Measurements from ENCODE around the gene MEGF8. TPM values are rescaled to one million over a fixed set of nuclear protein-coding genes. Genes with fewer than 3 reads are reported as not detected.

MEGF8 gene
- polyA plus RNA-seq, 1 donor from 2014 or later = 21.5 TPM

DNA sequence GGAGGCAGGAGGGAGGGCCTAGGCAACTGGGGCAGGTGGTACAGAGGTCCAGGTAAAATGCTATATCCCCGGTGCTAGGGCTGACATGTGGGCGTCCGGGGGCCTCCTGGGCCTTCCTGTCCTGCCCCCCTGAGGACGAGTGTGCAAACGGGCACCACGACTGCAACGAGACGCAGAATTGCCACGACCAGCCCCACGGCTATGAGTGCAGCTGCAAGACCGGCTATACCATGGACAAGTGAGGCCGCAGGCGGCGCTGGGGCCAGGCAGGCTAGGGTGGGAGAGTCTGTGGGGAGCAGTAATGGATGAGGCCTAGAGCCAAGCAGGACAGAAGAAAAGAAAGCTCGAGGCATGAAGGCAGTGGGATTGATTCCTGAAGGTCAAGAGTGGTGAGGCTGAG is 43.3 kb downstream of the MEGF8 start:
- Histone ChIP-seq H3K4me3 (ENCODE audit: low read length) (no peak overlapping the region), H3K36me3 (ENCODE audit: insufficient read depth, low read length) (no peaks in the 10 kb centered on the region), H3K9me3 (ENCODE audit: low read length) (no peaks in the 10 kb centered on the region), H3F3A (ENCODE audit: insufficient read depth, low read length, poor library complexity, severe bottlenecking) (no peaks in the 10 kb centered on the region), H3K79me2 (replicated peaks; ENCODE audit: insufficient read depth, low read length) (no peaks in the 10 kb centered on the region), H2AFZ (ENCODE audit: low read depth, low read length) (no peak overlapping the region), H3K4me2 (ENCODE audit: low read length) (no peak overlapping the region), H3K9ac (ENCODE audit: low read length) (no peak overlapping the region), H3K27ac (ENCODE audit: low read length) (no peak overlapping the region), H3K9me2 (ENCODE audit: insufficient read depth, low read length) (no peaks in the 10 kb centered on the region), H4K20me1 (ENCODE audit: insufficient read depth) (no peaks in the 10 kb centered on the region), H3K27me3 (ENCODE audit: insufficient read depth, low read depth, low read length) (no peaks in the 10 kb centered on the region)
- TF ChIP-seq, protein P1, sequence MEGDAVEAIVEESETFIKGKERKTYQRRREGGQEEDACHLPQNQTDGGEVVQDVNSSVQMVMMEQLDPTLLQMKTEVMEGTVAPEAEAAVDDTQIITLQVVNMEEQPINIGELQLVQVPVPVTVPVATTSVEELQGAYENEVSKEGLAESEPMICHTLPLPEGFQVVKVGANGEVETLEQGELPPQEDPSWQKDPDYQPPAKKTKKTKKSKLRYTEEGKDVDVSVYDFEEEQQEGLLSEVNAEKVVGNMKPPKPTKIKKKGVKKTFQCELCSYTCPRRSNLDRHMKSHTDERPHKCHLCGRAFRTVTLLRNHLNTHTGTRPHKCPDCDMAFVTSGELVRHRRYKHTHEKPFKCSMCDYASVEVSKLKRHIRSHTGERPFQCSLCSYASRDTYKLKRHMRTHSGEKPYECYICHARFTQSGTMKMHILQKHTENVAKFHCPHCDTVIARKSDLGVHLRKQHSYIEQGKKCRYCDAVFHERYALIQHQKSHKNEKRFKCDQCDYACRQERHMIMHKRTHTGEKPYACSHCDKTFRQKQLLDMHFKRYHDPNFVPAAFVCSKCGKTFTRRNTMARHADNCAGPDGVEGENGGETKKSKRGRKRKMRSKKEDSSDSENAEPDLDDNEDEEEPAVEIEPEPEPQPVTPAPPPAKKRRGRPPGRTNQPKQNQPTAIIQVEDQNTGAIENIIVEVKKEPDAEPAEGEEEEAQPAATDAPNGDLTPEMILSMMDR (IDR thresholded peaks at IDR 0.05; ENCODE audit: poor library complexity, severe bottlenecking) = no peak
- TF ChIP-seq RAD21 (conservative IDR thresholded peaks at IDR 0.05) (no peak), TAF1 (IDR thresholded peaks at IDR 0.05; ENCODE audit: low read depth) (no peak)

DNA sequence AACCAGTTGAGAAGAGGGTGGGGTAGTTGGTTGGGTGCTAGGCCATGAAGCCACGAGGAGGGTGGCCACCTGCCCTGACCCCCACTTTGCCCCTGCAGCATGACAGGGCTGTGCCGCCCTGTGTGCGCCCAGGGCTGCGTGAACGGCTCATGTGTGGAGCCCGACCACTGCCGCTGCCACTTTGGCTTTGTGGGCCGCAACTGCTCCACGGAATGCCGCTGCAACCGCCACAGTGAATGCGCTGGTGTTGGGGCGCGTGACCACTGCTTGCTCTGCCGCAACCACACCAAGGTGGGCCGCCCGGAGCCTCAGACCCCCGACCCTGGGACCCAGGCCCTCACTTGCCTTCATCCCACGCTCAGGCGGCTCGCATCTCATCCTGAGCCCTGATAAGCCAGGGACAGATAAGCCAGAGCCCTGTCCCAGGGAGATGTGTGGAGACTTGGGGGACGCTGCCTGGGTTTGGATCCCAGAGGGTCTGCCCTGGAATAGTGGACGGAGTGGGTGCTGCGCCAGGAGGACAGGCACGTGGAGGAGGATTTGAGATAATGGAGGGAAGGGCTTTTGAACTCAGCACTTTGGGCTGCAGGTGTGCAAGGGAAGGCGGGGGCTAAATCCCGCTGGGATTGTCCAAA is 44.1 kb downstream of the MEGF8 start:
- Histone ChIP-seq H3K9me2 (ENCODE audit: insufficient read depth, low read length) (no peaks in the 10 kb centered on the region), H3K4me2 (ENCODE audit: low read length) (no peak overlapping the region), H3K36me3 (ENCODE audit: insufficient read depth, low read length) (no peaks in the 10 kb centered on the region), H3K79me2 (replicated peaks; ENCODE audit: insufficient read depth, low read length) (no peaks in the 10 kb centered on the region), H2AFZ (ENCODE audit: low read depth, low read length) (no peak overlapping the region), H4K20me1 (ENCODE audit: insufficient read depth) (no peaks in the 10 kb centered on the region), H3F3A (ENCODE audit: insufficient read depth, low read length, poor library complexity, severe bottlenecking) (no peaks in the 10 kb centered on the region), H3K27ac (ENCODE audit: low read length) (no peak overlapping the region), H3K9ac (ENCODE audit: low read length) (no peak overlapping the region), H3K27me3 (ENCODE audit: insufficient read depth, low read depth, low read length) (no peaks in the 10 kb centered on the region), H3K9me3 (ENCODE audit: low read length) (no peaks in the 10 kb centered on the region), H3K4me3 (ENCODE audit: low read length) (no peak overlapping the region)
- no peak for TF ChIP-seq SMC3 (conservative IDR thresholded peaks at IDR 0.05; ENCODE audit: poor library complexity)
- TF ChIP-seq, protein P1 (IDR thresholded peaks at IDR 0.05; ENCODE audit: poor library complexity, severe bottlenecking) = no peak
- TF ChIP-seq TAF1 (IDR thresholded peaks at IDR 0.05; ENCODE audit: low read depth) = no peak
- TF ChIP-seq RAD21 (conservative IDR thresholded peaks at IDR 0.05) = no peak
- TF ChIP-seq, protein P2, sequence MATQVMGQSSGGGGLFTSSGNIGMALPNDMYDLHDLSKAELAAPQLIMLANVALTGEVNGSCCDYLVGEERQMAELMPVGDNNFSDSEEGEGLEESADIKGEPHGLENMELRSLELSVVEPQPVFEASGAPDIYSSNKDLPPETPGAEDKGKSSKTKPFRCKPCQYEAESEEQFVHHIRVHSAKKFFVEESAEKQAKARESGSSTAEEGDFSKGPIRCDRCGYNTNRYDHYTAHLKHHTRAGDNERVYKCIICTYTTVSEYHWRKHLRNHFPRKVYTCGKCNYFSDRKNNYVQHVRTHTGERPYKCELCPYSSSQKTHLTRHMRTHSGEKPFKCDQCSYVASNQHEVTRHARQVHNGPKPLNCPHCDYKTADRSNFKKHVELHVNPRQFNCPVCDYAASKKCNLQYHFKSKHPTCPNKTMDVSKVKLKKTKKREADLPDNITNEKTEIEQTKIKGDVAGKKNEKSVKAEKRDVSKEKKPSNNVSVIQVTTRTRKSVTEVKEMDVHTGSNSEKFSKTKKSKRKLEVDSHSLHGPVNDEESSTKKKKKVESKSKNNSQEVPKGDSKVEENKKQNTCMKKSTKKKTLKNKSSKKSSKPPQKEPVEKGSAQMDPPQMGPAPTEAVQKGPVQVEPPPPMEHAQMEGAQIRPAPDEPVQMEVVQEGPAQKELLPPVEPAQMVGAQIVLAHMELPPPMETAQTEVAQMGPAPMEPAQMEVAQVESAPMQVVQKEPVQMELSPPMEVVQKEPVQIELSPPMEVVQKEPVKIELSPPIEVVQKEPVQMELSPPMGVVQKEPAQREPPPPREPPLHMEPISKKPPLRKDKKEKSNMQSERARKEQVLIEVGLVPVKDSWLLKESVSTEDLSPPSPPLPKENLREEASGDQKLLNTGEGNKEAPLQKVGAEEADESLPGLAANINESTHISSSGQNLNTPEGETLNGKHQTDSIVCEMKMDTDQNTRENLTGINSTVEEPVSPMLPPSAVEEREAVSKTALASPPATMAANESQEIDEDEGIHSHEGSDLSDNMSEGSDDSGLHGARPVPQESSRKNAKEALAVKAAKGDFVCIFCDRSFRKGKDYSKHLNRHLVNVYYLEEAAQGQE (IDR thresholded peaks at IDR 0.05; ENCODE audit: borderline replicate concordance) = no peak
- no peak for TF ChIP-seq MXI1 (conservative IDR thresholded peaks at IDR 0.05; ENCODE audit: poor library complexity, severe bottlenecking)
- no peak for TF ChIP-seq POLR2AphosphoS5 (IDR thresholded peaks at IDR 0.05)
- no peak for TF ChIP-seq EZH2 (IDR thresholded peaks at IDR 0.05; ENCODE audit: borderline replicate concordance, insufficient read depth, low read length, poor library complexity, severe bottlenecking)
- TF ChIP-seq EP300 (conservative IDR thresholded peaks at IDR 0.05; ENCODE audit: poor library complexity, severe bottlenecking) = no peak

Data from neural cell (in vitro differentiated cells).